Midbrain (tissue), 1 donor: ENCODE data around the gene ABL1.
A peak's percentile ranks its signal among the peaks of the same experiment; 100 is the strongest.
"Not testable (repeated sequence)": the region's sequence is repeated elsewhere in the genome, so short reads cannot be mapped to it uniquely, and the experiment has no call there.

Source experiments
- DNase-seq: peaks from one replicate; lab custom pipeline; 2025; lab: John Stamatoyannopoulos, UW

ABL1 gene

DNA sequence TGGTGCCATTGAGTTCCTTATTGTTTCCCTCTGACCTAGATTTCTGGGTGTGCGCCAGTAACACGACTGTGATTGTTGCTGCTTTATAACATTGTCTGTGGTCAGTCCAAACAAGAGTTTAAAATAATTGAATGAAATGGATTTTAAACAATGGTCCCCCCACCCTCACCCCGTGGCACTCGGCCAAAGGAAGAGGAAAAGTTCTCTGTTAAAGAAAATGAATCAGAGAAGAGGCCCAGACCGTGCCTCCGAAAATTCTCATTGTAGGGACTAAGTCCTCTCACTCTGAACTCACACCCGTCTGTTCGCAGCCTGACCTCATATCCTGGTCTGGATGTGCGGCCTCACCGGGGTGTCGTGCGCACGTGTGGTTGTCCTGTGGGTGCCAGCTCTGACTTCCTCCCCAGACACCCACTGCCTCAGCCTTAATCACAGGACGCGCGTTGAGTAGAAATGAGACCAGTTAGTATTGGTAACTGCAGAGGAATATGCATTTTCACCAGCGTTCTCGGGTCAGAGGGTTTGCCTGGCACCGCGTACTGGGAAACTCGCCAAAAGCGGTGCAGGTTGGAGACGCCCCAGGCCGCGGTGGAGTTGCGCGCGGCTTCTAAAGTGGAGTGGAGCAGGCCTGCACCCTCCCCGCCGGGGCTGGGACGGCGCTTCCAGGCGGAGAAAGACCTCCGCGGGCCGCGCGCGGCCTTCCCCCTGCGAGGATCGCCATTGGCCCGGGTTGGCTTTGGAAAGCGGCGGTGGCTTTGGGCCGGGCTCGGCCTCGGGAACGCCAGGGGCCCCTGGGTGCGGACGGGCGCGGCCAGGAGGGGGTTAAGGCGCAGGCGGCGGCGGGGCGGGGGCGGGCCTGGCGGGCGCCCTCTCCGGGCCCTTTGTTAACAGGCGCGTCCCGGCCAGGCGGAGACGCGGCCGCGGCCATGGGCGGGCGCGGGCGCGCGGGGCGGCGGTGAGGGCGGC, at the start of gene ABL1:
ABL1 (plus strand) TSS at position 884 of the 966 bp plus-strand sequence. CDS start 193 bp downstream, outside the sequence.
- DNase-seq, result peak; percentile 78

DNA sequence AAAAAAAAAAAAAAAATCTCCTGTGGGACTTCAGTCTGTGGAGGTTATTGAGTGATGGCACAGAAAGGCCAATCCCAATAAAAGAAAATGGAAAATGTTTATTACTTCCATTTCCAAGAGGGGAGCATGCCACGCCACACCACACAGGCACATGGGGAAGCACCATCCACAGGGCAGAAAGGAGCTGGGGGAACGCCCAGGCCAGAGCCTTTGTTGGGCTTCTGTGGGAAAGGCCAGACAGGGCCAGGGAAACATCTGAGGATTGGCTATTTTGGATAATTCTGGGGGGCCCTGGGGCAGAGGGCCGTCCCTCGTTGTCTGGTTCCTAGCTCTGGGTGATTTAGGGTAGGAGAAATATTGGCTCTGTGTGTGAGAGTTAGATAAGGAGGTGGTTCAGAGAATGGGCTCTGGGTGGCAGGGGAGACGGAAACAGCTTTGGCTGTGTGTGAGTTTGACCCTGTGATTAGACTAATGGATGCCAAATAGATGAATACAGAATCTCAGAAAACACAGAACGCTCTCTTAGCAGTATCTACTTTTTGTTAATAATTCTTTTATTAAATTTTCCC, 49.0 kb upstream of the ABL1 start:
- DNase-seq, result no peak

DNA sequence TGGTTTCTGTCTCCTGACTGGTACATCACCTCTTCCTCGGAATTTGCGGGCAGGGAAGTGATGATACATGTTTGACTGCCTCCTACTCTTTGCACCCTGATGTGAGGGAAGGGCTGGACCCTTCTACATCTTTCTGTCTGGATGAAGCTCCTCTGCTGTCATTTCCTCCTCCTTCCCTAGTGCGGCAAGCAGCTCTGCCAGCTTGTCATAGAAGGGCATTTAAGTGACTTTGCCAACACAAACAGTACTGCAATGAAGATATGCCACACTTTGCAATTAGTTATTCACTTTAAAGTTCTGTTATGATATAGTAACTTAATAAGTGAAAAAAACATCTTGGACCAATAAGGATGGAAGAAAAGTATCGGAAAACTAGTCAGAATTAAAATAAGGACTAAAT, 48.5 kb upstream of the ABL1 start:
- DNase-seq, result no peak

GRCh38 chr9:130789747-130790672, 45.0 kb upstream of the ABL1 start:
- DNase-seq, result no peak

DNA sequence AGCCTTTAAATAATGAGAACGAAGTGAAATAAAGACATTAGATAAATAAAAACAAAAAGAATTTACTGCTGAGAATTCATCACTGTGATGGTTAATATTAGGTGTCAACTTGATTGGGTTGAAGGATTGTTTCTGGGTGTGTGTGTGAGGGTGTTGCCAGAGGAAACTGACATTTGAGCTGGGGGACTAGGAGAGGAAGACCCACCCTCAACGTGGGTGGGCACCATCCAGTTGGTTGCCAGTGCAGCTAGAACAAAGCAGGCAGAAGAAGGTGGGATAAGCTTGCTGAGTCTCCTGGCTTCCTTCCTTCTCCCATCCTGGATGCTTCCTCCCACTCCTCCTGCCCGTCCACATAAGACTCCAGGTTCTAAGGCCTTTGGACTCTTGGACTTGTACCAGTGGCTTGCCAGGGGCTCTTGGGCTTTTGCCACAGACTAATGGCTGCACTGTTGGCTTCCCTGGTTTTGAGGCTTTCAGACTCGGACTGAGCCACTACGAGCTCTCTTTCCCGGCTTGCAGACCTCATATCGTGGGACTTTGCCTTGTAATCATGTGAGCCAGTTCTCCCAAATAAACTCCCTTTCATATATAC, 43.7 kb upstream of the ABL1 start:
- no peak for DNase-seq

- DNase-seq, result no peak
Measured at GRCh38 chr9:130793589-130793988, 41.5 kb upstream of the ABL1 start.

GRCh38 chr9:130794021-130794420, 41.0 kb upstream of the ABL1 start:
- not testable (repeated sequence) for DNase-seq

DNA sequence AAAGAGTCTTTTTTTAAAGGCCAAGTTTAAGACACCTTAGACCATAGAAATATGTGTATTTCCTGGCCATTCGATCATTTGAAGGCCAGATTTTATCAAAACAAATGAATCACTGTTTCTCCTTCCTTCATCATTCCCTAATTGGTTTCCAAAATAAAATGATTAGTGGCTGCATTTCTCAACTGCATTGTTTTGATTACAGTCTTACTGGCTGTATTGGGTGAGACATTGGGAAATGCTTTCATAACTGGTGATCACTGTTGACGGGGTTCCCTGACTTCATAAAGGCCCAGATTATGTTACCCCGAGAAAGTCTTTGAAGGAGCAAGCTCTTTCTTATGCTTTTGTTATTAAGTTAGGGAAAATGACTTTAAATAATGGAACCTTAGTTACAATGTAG, 40.6 kb upstream of the ABL1 start:
- DNase-seq, result not testable (repeated sequence)

GRCh38 chr9:130794923-130795495, 40.0 kb upstream of the ABL1 start:
- no peak for DNase-seq

- DNase-seq, result not testable (repeated sequence)
Measured at GRCh38 chr9:130803116-130803515, 31.9 kb upstream of the ABL1 start.

GRCh38 chr9:130805510-130806326, 29.3 kb upstream of the ABL1 start:
- no peak for DNase-seq

DNA sequence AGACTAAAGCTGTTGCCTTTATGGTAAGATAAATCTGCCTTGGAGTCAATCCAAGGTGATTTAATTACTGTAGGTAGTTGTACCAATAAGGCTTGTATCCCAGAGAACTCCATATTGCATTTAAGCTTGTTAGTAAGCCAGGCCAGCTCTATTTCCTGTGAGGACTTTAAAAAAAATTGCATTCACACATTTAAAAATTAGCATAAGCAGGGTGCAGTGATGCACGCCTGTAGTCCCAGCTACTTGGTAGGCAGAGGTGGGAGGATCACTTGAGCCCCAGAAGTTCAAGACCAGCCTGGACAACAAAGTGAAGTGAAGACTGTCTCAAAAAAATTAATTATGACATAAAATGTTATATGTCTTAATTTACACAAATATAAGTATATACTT, 28.7 kb upstream of the ABL1 start:
- DNase-seq, result no peak

DNA sequence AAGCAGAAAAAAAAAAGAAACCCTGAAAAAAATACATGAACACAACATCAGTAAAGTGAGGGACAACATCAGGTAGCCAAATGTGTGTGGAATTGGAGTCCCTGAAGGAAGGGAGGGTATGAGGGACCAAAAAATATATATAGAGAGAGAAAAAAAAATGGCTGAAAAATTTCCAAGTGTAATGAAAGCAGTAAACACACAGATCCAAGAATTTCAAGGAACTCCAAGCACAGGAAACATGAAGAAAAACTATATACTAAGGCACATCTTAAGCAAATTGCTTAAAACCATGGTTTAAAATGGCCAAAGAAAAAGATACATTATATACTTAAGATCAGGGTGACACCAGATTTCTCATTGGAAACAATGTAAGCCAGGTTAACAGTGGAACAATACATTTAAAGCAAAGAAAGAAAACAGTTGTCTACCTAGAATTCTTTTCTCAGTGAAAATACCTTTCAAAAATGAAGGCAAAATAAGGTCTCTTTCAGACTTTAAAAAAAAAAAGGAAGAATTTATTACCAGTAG, 24.4 kb upstream of the ABL1 start:
- DNase-seq, result no peak

- no peak for DNase-seq
Measured at GRCh38 chr9:130815242-130815808, 19.7 kb upstream of the ABL1 start.

DNA sequence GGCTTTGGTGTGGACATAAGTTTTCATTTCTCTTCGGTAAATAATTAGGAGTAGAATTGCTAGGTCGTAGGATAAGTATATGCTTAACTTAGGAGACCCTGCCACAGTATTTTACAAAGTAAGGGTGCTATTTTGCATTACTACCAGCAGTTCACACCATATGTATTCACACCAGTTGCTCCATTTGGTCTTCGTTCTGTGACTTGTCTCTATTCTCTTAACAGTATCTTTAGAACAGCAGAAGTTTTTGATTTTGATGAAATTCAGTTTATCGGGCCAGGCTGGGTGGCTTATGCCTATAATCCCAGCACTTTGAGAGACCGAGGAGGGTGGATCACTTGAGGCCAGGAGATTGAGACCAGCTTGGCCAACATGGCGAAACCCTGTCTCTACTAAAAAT, 17.1 kb upstream of the ABL1 start:
- no peak for DNase-seq

DNA sequence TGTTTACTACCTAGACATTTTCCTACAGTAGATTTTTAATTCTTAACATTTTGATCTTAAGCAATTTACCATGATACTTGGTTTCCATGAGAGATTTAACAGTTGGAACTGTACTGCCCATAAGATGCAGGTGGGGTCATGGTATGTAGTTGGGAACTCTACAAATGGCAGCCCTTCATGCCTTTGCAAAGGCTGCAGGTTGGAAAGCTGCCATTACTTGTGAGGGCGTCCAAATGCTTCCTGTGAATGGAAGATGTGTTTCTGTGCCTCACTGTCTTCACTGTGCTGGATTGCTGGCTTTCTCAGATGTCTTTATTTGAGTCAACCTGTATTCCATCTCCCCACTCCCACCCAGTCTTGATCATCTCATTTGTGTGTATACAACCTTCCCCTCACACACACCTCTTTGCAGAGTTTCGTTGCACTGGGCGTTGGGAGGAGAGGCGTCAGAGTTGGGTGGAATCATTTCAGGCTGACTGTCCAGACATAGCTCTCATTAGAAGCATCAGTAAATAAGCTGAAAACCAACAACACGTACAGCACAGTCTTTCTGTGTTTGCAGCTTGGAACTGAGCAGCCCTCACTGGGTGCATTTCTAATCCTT, 14.8 kb upstream of the ABL1 start:
- no peak for DNase-seq

GRCh38 chr9:130823435-130823834, 11.6 kb upstream of the ABL1 start:
- DNase-seq, result no peak

DNA sequence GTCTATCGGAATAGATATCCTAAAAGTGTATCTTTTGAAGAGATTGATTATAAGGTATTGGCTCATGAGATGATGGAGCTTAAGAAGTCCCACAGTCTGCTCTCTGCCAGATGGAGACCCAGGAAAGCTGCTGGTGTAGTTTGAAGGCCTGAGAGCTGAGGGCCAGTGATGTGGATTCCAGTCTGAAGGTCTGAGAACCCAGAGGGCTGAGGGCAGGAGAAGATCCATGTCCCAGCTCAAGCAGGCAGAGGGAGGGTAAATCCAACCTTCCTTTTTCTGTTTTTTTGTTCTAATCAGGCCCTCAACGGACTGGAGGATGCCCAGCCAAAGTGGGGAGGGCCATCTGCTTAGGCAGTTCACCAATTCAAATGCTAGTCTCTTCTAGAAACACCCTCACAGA, 11.0 kb upstream of the ABL1 start:
- DNase-seq, result no peak

GRCh38 chr9:130824643-130825350, 10.3 kb upstream of the ABL1 start:
- peak; percentile 26 for DNase-seq
